SK-N-SH (cell line): ENCODE data around the gene ESRP2. TPM values are rescaled to one million over a fixed set of nuclear protein-coding genes. Genes with fewer than 3 reads are reported as not detected.

Experiments
- CTCF ChIA-PET: fragments of 300-600, 350-600 bp; formaldehyde crosslinking; extraction: SDS; loops from one replicate; lab custom pipeline; 2021; lab: Yijun Ruan, JAX
- POLR2A ChIA-PET: fragments of 350-600 bp; sonication (Branson Sonifier 250); formaldehyde crosslinking; extraction: SDS; loops from one replicate; lab custom pipeline; 2020; ENCODE audit warnings: antibody characterized with exemption, inconsistent platforms; lab: Yijun Ruan, JAX
- DNase-seq: peaks from one replicate; pipeline ENCODE4 v3.0.0; 2012
- H2AFZ ChIP-seq: fragments of 200-600 bp; sonication (generic); 2 replicates; pipeline ENCODE4 v1.8.1; 2016; ENCODE audit warnings: antibody characterized with exemption, mild to moderate bottlenecking, low read depth
- H3F3A ChIP-seq: fragments of 200-600 bp; sonication (generic); replicated peaks from 2 replicates; pipeline ENCODE3; 2016; ENCODE audit warnings: antibody characterized with exemption, mild to moderate bottlenecking; ENCODE audit not compliant: insufficient read depth
- H3K27ac ChIP-seq, 2 experiments: fragments of 200-500 bp in 1 of 2; fragments of 200-600 bp in 1 of 2; sonication (Bioruptor generic) in 1 of 2; sonication (generic), shearing (Covaris generic) in 1 of 2; 2 replicates each; pipeline versions ENCODE4 v1.5.1 to v1.6.1; 2014 to 2016; ENCODE audit warnings: low read depth in 2 of 2, inconsistent platforms in 1 of 2, low read length in 1 of 2, mild to moderate bottlenecking in 1 of 2, mixed read lengths in 1 of 2
- H3K27me3 ChIP-seq: fragments of 200-600 bp; sonication (generic), shearing (Covaris generic); 2 replicates; pipeline ENCODE4 v1.6.1; 2016; ENCODE audit warnings: mixed run types; ENCODE audit not compliant: insufficient read depth
- H3K36me3 ChIP-seq, 2 experiments: fragments of 200-500 bp in 1 of 2; fragments of 200-600 bp in 1 of 2; sonication (Bioruptor generic) in 1 of 2; sonication (generic) in 1 of 2; replicated peaks in 1 of 2; 2 replicates each; pipeline versions ENCODE3 to v1.5.1; 2014 to 2016; ENCODE audit warnings: low read length in 1 of 2, mild to moderate bottlenecking in 1 of 2; ENCODE audit not compliant: insufficient read depth in 2 of 2, control insufficient read depth in 1 of 2
- H3K4me1 ChIP-seq, 2 experiments: fragments of 200-500 bp in 1 of 2; fragments of 200-600 bp in 1 of 2; sonication (Bioruptor generic) in 1 of 2; sonication (generic), shearing (Covaris generic) in 1 of 2; 2 replicates each; pipeline versions ENCODE4 v1.5.1 to v1.6.1; 2014 to 2016; ENCODE audit warnings: low read depth in 1 of 2, low read length in 1 of 2, mixed run types in 1 of 2; ENCODE audit not compliant: insufficient read depth in 2 of 2, control insufficient read depth in 1 of 2
- H3K4me2 ChIP-seq: fragments of 200-600 bp; sonication (generic), shearing (Covaris generic); 2 replicates; pipeline ENCODE4 v1.6.1; 2017; ENCODE audit warnings: mixed run types
- H3K4me3 ChIP-seq, 2 experiments: fragments of 200-500 bp in 1 of 2; fragments of 200-600 bp in 1 of 2; sonication (Bioruptor generic) in 1 of 2; sonication (generic), shearing (Covaris generic) in 1 of 2; 2 replicates each; pipeline versions ENCODE4 v1.5.1 to v1.8.1; 2014 to 2016; ENCODE audit warnings: low read depth in 2 of 2, inconsistent platforms in 1 of 2, low read length in 1 of 2, mild to moderate bottlenecking in 1 of 2, mixed read lengths in 1 of 2, moderate library complexity in 1 of 2
- H3K79me2 ChIP-seq: fragments of 200-600 bp; sonication (generic); 2 replicates; pipeline ENCODE4 v1.8.1; 2017; ENCODE audit warnings: mild to moderate bottlenecking; ENCODE audit not compliant: insufficient read depth
- H3K9ac ChIP-seq: fragments of 200-600 bp; sonication (generic); 2 replicates; pipeline ENCODE4 v1.6.1; 2017; ENCODE audit warnings: mixed run types
- H3K9me2 ChIP-seq: fragments of 200-600 bp; sonication (generic); 2 replicates; pipeline ENCODE4 v1.6.1; 2017; ENCODE audit warnings: mixed run types
- H3K9me3 ChIP-seq: fragments of 200-600 bp; sonication (generic); 2 replicates; pipeline ENCODE4 v1.6.1; 2017; ENCODE audit warnings: mixed run types, mild to moderate bottlenecking, moderate library complexity
- H4K20me1 ChIP-seq: fragments of 200-600 bp; sonication (generic); 2 replicates; pipeline ENCODE4 v1.6.1; 2017; ENCODE audit warnings: mild to moderate bottlenecking, mixed run types; ENCODE audit not compliant: insufficient read depth
- EP300 ChIP-seq, 2 experiments: IDR thresholded peaks; 2 replicates each; pipeline versions ENCODE4 v1.4.0 to v1.6.1; 2012; ENCODE audit warnings: borderline replicate concordance in 1 of 2, low read depth in 1 of 2, low read length in 1 of 2
- FOSL2 ChIP-seq: IDR thresholded peaks from 2 replicates; pipeline ENCODE4 v1.4.0; 2012; ENCODE audit warnings: low read depth, mild to moderate bottlenecking, moderate library complexity, borderline replicate concordance
- FOXJ3 ChIP-seq: sonication (generic); formaldehyde crosslinking; IDR thresholded peaks from 2 replicates; pipeline ENCODE4 v1.5.1; 2020; ENCODE audit warnings: mild to moderate bottlenecking, missing genetic modification reagents
- FOXM1 ChIP-seq: IDR thresholded peaks from 2 replicates; pipeline ENCODE4 v1.4.0; 2012; ENCODE audit warnings: low read depth, mild to moderate bottlenecking
- GABPA ChIP-seq: IDR thresholded peaks from 2 replicates; pipeline ENCODE4 v1.4.0; 2012; ENCODE audit warnings: low read depth, mild to moderate bottlenecking
- JUND ChIP-seq: IDR thresholded peaks from 2 replicates; pipeline ENCODE4 v1.4.0; 2012
- NRF1 ChIP-seq: IDR thresholded peaks from 2 replicates; pipeline ENCODE4 v1.6.1; 2012; ENCODE audit warnings: low read depth, mild to moderate bottlenecking, low read length
- RCOR1 ChIP-seq: fragments of 150-350 bp; IDR thresholded peaks from 2 replicates; pipeline ENCODE4 v1.6.1; 2017; ENCODE audit warnings: antibody characterized with exemption, low read length
- RFX5 ChIP-seq: IDR thresholded peaks from 2 replicates; pipeline ENCODE4 v1.6.1; 2012; ENCODE audit warnings: mild to moderate bottlenecking, improper control_type of control experiment, low read length
- RXRA ChIP-seq: IDR thresholded peaks from 2 replicates; pipeline ENCODE4 v1.4.0; 2012; ENCODE audit warnings: low read depth, mild to moderate bottlenecking, borderline replicate concordance
- SIN3A ChIP-seq: IDR thresholded peaks from 2 replicates; pipeline ENCODE4 v1.6.1; 2012; ENCODE audit warnings: low read depth, mild to moderate bottlenecking, low read length, moderate library complexity, borderline replicate concordance
- TAF1 ChIP-seq: IDR thresholded peaks from 2 replicates; pipeline ENCODE4 v1.6.1; 2012; ENCODE audit warnings: low read depth, mild to moderate bottlenecking, low read length, moderate library complexity, borderline replicate concordance
- TEAD4 ChIP-seq: IDR thresholded peaks from 2 replicates; pipeline ENCODE4 v1.4.0; 2012; ENCODE audit warnings: mild to moderate bottlenecking, borderline replicate concordance; ENCODE audit not compliant: insufficient read depth
- WGBS: methylation state at CpG from one replicate; pipeline ENCODE4 v1.1.6; 2017; ENCODE audit warnings: low lambda C conversion rate; 5-methylcytosine and 5-hydroxymethylcytosine counted together
- polyA plus RNA-seq, 3 experiments: library from polyadenylated mRNA; depleted of rRNA; stranded (reverse); fragments of >200 nt; gene quantifications; 2 replicates each; pipeline ENCODE4 v1.2.3, GENCODE V29; 2012
- TF ChIP-seq, protein P1 (sequence below): IDR thresholded peaks from 2 replicates; pipeline ENCODE4; 2012
- TF ChIP-seq, protein P2 (sequence below): fragments of 150-350 bp; IDR thresholded peaks from 2 replicates; pipeline ENCODE4 v1.6.1; 2016; ENCODE audit warnings: mild to moderate bottlenecking, low read depth, low read length
- TF ChIP-seq, protein P3 (sequence below): IDR thresholded peaks from 2 replicates; pipeline ENCODE4 v1.4.0; 2012; ENCODE audit warnings: low read depth

Gene ESRP2
- polyA plus RNA-seq, 1 of the 3 experiments (the other 2 are of a cell fraction): 0.07 TPM

DNA sequence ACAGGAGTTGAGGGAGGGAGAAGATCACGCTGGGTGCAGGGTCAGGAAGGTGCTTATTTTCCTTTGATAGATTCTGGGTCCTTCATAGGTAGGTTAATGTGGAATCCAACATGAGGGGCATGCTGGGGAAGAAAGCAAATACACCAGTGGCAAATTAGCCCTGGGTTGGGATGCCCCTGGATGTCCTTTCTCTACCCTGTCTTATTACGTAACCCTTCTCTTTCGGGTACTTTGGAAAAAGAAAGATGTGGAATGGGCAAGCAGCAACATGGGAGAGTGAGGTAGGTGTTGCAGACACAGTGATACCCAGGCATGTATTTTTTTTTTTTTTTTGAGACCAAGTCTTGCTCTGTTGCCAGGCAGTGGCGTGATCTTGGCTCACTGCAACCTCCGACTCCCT, 37.5 kb upstream of the ESRP2 start (continued):
- no peak for TF ChIP-seq SIN3A
- TF ChIP-seq EP300 (IDR thresholded peaks at IDR 0.05; ENCODE audit: borderline replicate concordance in 1 of 2, low read depth in 1 of 2, low read length in 1 of 2): no peak
- no peak for TF ChIP-seq NRF1
- TF ChIP-seq RCOR1: no peak
- TF ChIP-seq, protein P1, sequence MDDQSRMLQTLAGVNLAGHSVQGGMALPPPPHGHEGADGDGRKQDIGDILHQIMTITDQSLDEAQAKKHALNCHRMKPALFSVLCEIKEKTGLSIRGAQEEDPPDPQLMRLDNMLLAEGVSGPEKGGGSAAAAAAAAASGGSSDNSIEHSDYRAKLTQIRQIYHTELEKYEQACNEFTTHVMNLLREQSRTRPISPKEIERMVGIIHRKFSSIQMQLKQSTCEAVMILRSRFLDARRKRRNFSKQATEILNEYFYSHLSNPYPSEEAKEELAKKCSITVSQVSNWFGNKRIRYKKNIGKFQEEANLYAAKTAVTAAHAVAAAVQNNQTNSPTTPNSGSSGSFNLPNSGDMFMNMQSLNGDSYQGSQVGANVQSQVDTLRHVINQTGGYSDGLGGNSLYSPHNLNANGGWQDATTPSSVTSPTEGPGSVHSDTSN: no peak
- TF ChIP-seq RFX5: no peak

DNA sequence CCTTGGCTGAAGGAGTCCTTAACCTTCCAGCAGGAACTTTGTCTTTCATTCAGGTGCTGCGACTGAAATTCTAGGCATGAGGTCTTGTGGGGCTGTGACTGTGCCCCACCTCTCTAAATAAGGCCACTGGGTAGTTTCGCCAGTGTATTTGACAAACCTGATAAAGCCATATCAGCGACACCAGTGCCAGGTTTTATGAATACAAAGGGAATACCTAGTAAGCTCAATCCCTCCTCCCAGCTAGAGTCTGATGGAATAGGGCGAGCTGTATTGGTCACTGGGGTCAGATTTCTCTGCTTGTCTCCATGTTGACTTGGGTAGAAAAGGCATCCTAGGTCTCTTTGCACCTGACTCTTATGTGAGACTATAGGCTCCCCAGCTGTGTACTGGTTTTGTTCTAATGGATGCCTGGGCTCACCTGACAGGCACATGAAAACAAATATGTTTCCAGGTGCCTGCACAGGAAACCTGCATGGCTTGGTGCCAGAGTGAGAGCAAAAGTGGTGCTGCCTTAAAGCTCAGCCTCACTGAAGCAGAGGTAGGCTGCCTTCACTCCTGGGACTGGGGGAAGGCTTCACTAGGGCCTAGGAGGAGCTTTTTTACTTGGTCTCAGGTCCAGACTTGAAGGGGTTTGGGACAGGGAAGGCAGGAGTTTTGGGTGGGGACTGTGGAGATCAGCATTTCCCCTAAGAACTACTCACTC, 36.7 kb upstream of the ESRP2 start:
- ChIA-PET CTCF (interaction anchor here (1.0 to 1.8 kb wide), 4 partner anchors 9 to 57 kb away, joined by 4 to 10 read pairs (median 8); partner anchors contain the start of gene SLC7A6), POLR2A (interaction anchor here (1.4 kb wide), 1 partner anchor 9 kb away, joined by 5 read pairs; the partner anchor contains the start of gene SLC7A6)
- WGBS: 97% methylated on average over 4 of the region's 4 CpGs

More for the DNA sequence above, 36.7 kb upstream of the ESRP2 start:
- Histone ChIP-seq H4K20me1 (peaks cover 21% of the 10 kb centered on the region), H3K9ac (no peak overlapping the region), H3K79me2 (peaks cover 89% of the 10 kb centered on the region), H3K36me3 (peaks cover 8 to 9% of the 10 kb centered on the region in 2 experiments), H3F3A (no peaks in the 10 kb centered on the region), H3K4me3 (no peak overlapping the region), H3K9me2 (no peaks in the 10 kb centered on the region), H3K4me1 (no peaks in the 10 kb centered on the region; a peak in 1 of 4 replicates), H2AFZ (no peak overlapping the region), H3K9me3 (no peaks in the 10 kb centered on the region), H3K4me2 (no peak overlapping the region)
- TF ChIP-seq RXRA (no peak), EP300 (IDR thresholded peaks at IDR 0.05; ENCODE audit: borderline replicate concordance in 1 of 2, low read depth in 1 of 2, low read length in 1 of 2) (no peak), FOXJ3 (CRISPR knock-in tag) (no peak), FOXM1 (no peak), NRF1 (no peak), GABPA (no peak), FOSL2 (no peak), RFX5 (no peak), TAF1 (no peak), TEAD4 (no peak), JUND (no peak)
- TF ChIP-seq, protein P2, sequence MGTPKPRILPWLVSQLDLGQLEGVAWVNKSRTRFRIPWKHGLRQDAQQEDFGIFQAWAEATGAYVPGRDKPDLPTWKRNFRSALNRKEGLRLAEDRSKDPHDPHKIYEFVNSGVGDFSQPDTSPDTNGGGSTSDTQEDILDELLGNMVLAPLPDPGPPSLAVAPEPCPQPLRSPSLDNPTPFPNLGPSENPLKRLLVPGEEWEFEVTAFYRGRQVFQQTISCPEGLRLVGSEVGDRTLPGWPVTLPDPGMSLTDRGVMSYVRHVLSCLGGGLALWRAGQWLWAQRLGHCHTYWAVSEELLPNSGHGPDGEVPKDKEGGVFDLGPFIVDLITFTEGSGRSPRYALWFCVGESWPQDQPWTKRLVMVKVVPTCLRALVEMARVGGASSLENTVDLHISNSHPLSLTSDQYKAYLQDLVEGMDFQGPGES: no peak
- TF ChIP-seq, protein P3, sequence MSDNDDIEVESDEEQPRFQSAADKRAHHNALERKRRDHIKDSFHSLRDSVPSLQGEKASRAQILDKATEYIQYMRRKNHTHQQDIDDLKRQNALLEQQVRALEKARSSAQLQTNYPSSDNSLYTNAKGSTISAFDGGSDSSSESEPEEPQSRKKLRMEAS: no peak
- TF ChIP-seq, all 33 proteins: peak for 0
- Histone ChIP-seq H3K27ac (no peak overlapping the region), H3K27me3 (no peaks in the 10 kb centered on the region)
- DNase-seq: no peak
